Immature natural killer cell (primary cell): ENCODE measurements around the gene MZT2B. TPM values are rescaled to one million over a fixed set of nuclear protein-coding genes. Genes with fewer than 3 reads are reported as not detected.
"Not testable (repeated sequence)": the region's sequence is repeated elsewhere in the genome, so short reads cannot be mapped to it uniquely, and the experiment has no call there.

Experiments
- DNase-seq, 3 donors: peaks; one replicate each; pipeline ENCODE4 v3.0.0; 2022; ENCODE audit warnings: mixed read lengths in 1 of 3
- H3K27ac Mint-ChIP-seq, 6 donors: one replicate each; pipeline ENCODE4 v1.8.0; 2020; ENCODE audit warnings: mixed read lengths in 6 of 6, mild to moderate bottlenecking in 5 of 6, inconsistent platforms in 4 of 6, moderate library complexity in 3 of 6
- H3K27me3 Mint-ChIP-seq, 3 donors: one replicate each; pipeline ENCODE4 v1.8.0; 2020 to 2021; ENCODE audit warnings: low read depth in 3 of 3, mild to moderate bottlenecking in 3 of 3, mixed read lengths in 3 of 3, moderate library complexity in 3 of 3, inconsistent platforms in 1 of 3
- H3K36me3 Mint-ChIP-seq, 3 donors: one replicate each; pipeline ENCODE4 v1.8.0; 2020; ENCODE audit warnings: mixed read lengths in 3 of 3, inconsistent platforms in 2 of 3, mild to moderate bottlenecking in 2 of 3
- H3K4me1 Mint-ChIP-seq, 2 donors: one replicate each; pipeline ENCODE4 v1.8.0; 2020; ENCODE audit warnings: inconsistent platforms in 2 of 2, mild to moderate bottlenecking in 2 of 2, mixed read lengths in 2 of 2, moderate library complexity in 1 of 2
- H3K4me3 Mint-ChIP-seq, 5 donors: one replicate each; pipeline ENCODE4 v1.8.0; 2020; ENCODE audit warnings: mild to moderate bottlenecking in 5 of 5, mixed read lengths in 5 of 5, inconsistent platforms in 3 of 5, moderate library complexity in 3 of 5
- H3K9me3 Mint-ChIP-seq, 6 donors: one replicate each; pipeline ENCODE4 v1.8.0; 2020; ENCODE audit warnings: mild to moderate bottlenecking in 6 of 6, mixed read lengths in 6 of 6, inconsistent platforms in 4 of 6, moderate library complexity in 3 of 6
- polyA plus RNA-seq, 3 donors: library from polyadenylated mRNA; unstranded; fragments of 300-500 nt; fragmentation: Illumina TruSeq; gene quantifications; one replicate each; pipeline ENCODE4 v1.2.3, GENCODE V29; 2021

MZT2B gene
- polyA plus RNA-seq, 3 donors from 2014 or later = 183 to 199 (median 189) TPM

DNA sequence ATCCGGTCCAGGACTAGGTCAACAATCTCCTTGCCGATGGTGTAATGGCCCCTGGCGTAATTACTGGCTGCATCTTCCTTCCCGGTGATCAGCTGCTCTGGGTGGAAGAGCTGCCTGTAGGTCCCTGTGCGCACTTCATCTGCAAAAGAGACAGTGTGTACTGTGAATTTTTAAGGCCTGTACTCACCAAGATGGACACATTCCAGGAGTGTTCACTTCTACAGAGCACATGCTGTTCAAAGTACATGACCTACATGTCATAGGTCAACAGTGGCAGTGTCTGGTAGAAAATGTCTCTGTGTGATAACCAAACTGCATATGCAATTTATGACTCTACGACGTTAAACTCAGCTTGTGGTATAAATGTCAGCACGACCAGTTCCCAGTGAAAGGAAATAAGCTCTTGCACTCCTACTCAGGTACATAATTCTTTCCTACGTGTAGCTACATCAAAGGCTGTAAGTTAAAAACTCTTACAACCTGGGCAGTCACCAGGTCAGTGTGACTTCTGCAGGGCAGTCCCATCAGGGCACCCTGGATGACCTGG is 13.1 kb downstream of the MZT2B start:
- H3K4me1 Mint-ChIP-seq, H3K27me3 Mint-ChIP-seq: not testable (repeated sequence)

DNA sequence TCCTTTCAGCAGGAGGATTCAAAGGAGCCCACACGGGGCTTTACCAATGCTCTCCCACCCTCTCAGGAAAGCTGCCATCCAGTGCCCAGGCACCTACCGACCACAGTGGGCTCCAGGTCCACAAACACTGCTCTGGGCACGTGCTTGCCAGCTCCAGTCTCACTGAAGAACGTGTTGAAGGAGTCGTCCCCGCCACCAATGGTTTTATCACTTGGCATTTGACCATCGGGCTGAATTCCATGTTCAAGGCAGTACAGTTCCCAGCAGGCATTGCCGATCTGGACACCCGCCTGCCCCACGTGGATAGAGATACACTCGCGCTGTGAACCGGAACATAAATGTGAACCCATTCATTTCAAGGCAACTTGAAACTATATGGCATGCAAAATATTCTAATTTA is 14.0 kb downstream of the MZT2B start:
- H3K27ac Mint-ChIP-seq, H3K9me3 Mint-ChIP-seq, H3K4me3 Mint-ChIP-seq, DNase-seq, H3K27me3 Mint-ChIP-seq, H3K4me1 Mint-ChIP-seq, H3K36me3 Mint-ChIP-seq: not testable (repeated sequence)

More for the DNA sequence above, 13.1 kb downstream of the MZT2B start:
- DNase-seq, H3K27ac Mint-ChIP-seq, H3K9me3 Mint-ChIP-seq, H3K36me3 Mint-ChIP-seq, H3K4me3 Mint-ChIP-seq: not testable (repeated sequence)

DNA sequence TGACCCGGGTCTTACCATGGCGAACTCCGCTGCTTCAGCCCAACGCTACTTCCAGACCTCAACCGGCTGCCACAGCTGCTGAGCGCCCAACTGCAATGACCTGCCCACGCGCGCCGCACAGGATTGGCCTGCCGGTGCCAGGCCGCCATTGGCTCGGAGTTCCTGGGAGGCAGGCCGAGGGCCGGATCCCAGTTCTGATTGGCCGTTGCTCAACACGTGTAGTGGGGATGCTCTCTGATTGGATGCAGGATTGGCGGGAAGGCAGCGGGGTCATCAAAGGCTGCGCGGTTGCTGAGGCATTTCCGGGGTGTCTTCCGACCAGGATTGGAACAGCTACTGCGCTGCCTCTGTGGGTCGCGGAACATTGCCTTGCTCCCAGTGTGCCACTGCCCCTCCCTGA is 16.3 kb downstream of the MZT2B start, which contains the start of gene TUBA3E:
TUBA3E (minus strand) TSS at position 97 of the 400 bp plus-strand sequence; CDS start at position 18, 79 bp downstream.
- no peaks in the 10 kb centered on the region for H3K9me3 Mint-ChIP-seq
- no peak within 1 kb of the TSS for H3K27ac Mint-ChIP-seq

DNA sequence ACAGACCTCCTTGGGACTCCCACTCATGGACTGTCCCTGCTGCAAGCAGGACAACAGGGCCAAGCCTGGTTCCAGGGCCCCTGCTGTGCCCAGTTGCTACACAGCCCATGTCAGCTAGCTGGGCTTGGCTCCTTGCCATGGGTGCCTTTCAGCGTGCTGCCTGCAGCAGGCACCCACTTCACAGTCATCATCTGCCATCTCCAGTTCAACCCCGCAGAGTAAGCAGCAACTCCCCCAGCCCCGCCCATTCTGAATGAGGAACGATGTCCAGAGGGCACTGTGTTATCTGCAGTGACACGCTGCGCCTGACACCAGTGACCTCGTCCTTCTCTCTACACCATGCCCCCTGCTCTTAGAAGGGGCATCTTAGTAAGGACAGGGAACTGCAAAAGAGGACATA is 20.5 kb downstream of the MZT2B start:
- H3K9me3 Mint-ChIP-seq, DNase-seq, H3K27ac Mint-ChIP-seq, H3K4me3 Mint-ChIP-seq, H3K36me3 Mint-ChIP-seq, H3K4me1 Mint-ChIP-seq, H3K27me3 Mint-ChIP-seq: not testable (repeated sequence)

More for the DNA sequence above, 16.3 kb downstream of the MZT2B start, which contains the start of gene TUBA3E:
- DNase-seq = no peak
- no peaks in the 10 kb centered on the region for H3K36me3 Mint-ChIP-seq
- no peak within 1 kb of the TSS for H3K4me3 Mint-ChIP-seq
- no peaks in the 10 kb centered on the region for H3K4me1 Mint-ChIP-seq
- H3K27me3 Mint-ChIP-seq = peaks cover 0 to 5% (median 0%) of the 10 kb centered on the region in 3 donors

DNA sequence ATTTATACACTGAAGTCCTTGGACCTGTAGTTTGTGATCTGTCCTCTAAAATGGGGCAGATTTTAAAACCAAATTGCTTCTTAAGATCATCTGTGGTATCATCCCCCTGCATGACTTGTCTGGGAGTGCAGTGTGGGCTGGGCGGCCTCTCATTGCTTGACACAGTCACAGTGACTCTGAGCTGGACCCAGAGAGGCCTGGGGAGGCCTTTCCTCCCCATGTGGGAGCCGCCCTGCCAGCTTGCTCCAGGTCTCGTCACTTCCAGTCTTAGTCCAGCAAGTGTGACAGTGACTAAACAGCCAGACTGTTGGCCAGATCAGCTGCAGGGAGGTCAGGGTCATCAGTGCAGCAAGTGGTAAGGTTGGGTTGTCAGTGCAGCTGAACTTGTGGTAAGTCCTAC is 21.1 kb downstream of the MZT2B start:
- DNase-seq, H3K27me3 Mint-ChIP-seq, H3K4me3 Mint-ChIP-seq, H3K27ac Mint-ChIP-seq, H3K36me3 Mint-ChIP-seq, H3K9me3 Mint-ChIP-seq, H3K4me1 Mint-ChIP-seq: not testable (repeated sequence)

DNA sequence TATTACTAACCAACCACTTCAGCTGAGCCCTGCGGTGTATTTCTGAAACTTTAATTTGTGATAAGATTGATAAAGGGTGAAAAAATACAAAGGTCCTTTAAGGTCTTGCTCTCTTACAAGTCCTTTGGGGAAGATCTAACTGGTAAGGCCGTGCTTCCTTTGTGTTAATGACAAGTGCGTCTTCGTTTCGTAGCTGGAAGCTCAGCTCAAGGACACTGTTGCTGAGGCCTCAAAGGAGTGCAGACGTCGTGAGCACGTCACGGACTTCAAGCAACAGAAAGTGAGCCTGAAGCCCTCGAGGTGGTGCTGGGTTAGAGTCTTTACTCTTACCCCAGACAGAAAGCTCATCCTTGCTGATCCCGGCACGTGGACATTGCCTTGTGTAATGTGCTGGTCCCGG is 25.0 kb downstream of the MZT2B start:
- not testable (repeated sequence) for H3K4me3 Mint-ChIP-seq, H3K27me3 Mint-ChIP-seq, H3K9me3 Mint-ChIP-seq

DNA sequence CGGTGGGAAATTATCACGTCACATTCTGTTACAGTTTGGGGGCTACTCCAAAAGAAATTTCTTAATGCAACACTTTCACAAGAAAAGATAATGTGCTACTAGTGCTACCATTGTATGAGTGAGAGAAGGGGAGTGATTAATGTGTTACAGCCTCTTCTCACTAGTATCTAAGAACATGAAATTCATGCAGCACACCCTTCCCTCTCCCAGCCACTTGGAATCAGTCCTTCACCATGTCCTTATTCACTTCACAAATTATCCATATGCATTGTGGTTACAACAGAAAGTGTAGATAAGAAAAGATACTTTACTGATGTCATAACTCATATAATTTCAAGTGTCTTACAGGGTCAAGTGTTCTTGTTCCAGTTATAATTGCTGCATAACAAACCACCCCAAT is 37.1 kb downstream of the MZT2B start:
- not testable (repeated sequence) for H3K27me3 Mint-ChIP-seq, H3K4me1 Mint-ChIP-seq, H3K9me3 Mint-ChIP-seq, H3K4me3 Mint-ChIP-seq, H3K27ac Mint-ChIP-seq, H3K36me3 Mint-ChIP-seq, DNase-seq

More for the DNA sequence above, 25.0 kb downstream of the MZT2B start:
- not testable (repeated sequence) for H3K36me3 Mint-ChIP-seq, H3K27ac Mint-ChIP-seq, DNase-seq, H3K4me1 Mint-ChIP-seq

DNA sequence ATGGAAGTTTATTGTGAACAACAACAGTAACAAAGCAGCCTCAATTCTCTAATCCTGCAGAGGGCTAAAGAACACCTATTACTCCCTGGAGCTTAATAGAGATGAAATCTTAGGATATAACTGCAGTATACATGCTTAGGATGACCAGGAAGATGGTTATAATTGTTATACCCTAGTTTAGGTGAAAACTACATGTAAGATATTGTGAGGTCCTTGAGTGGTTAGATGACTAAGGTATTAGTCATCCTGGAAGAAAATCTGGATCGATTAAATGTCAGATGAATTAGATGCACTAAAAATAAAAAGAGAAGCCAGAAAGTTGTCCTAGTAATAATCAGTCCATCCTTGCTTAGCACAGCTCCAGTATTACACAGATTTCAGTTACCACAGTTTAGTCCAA is 38.4 kb downstream of the MZT2B start:
- H3K36me3 Mint-ChIP-seq, DNase-seq: not testable (repeated sequence)

DNA sequence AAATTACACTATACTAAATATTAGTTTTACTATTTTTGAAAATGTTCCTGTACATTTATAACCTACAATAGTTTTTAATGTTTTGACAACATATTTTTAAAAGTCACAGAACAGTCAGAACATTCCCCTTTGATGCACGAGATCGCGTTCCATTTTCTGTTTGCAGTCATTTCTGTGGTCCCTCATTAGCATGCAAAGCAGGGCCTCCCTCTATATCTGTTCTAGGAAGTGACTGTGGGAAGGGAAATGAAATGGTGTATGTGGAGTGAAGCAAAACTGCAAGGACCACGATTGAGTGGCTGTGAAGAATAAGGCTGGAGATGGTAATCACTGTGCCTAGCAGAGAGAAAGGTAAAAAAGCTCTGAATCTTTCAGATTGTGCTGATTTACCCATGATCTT is 40.5 kb downstream of the MZT2B start:
- H3K36me3 Mint-ChIP-seq, DNase-seq, H3K4me1 Mint-ChIP-seq, H3K9me3 Mint-ChIP-seq, H3K4me3 Mint-ChIP-seq, H3K27ac Mint-ChIP-seq: not testable (repeated sequence)
- H3K27me3 Mint-ChIP-seq = peaks cover 0 to 10% (median 2%) of the 10 kb centered on the region in 3 donors

More for the DNA sequence above, 38.4 kb downstream of the MZT2B start:
- not testable (repeated sequence) for H3K4me1 Mint-ChIP-seq, H3K4me3 Mint-ChIP-seq, H3K27ac Mint-ChIP-seq, H3K27me3 Mint-ChIP-seq, H3K9me3 Mint-ChIP-seq

DNA sequence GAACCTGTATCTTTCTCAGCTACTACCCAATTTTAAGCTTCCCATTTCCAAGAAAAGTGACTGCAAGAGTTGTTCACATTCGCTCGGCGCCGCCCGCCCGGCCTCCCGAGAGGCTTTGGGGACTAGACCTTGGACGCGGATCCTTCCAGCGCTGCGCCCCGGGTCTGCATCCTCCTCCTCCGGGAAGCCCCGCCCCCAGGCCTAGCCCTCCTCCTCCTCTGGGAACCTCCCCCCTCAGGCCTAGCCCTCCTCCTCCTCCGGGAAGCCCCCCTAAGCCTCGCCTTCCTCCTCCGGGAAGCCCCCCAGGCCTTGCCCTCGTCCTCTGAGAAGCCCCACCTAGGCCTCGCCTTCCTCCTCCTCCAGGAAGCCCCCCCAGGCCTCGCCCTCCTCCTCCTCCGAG is 45.9 kb downstream of the MZT2B start:
- not testable (repeated sequence) for H3K4me3 Mint-ChIP-seq, H3K27ac Mint-ChIP-seq, DNase-seq, H3K27me3 Mint-ChIP-seq, H3K36me3 Mint-ChIP-seq, H3K4me1 Mint-ChIP-seq, H3K9me3 Mint-ChIP-seq

DNA sequence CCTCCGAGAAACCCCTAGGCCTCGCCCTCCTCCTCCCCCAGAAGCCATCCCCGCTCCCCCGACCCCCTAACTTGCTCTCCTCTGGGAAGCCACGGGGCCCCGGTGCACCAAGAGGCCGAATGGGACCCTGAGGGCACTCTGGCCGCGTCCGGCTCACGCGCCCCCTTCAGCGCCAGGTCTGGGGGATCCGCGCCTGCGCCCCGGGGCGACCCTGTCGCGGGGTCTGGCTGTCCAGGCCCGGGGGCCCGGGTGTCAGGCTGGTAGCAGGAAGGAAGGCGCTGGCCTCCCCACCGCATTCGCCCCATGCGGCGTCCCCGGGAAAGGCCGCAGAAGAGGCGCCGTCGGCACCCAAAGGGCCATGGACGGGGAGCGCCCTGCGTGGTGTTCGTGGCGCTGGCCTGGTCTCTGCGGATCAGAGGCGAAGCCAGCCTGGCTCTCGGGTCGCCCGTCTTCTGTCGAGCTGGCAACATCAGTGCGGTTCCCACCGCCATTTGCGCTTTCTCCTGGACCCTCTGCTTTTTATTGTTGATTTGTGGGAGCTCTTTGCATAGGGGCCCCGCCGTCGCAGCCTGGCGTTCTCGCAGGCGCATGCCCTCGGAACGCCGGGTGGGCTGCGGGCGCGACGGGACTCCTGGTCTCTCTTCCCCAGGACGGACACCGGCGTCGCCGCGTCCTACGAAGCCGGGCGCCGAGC is 46.6 kb downstream of the MZT2B start:
- not testable (repeated sequence) for H3K9me3 Mint-ChIP-seq, H3K36me3 Mint-ChIP-seq, H3K4me3 Mint-ChIP-seq, H3K27ac Mint-ChIP-seq, H3K4me1 Mint-ChIP-seq, DNase-seq, H3K27me3 Mint-ChIP-seq

DNA sequence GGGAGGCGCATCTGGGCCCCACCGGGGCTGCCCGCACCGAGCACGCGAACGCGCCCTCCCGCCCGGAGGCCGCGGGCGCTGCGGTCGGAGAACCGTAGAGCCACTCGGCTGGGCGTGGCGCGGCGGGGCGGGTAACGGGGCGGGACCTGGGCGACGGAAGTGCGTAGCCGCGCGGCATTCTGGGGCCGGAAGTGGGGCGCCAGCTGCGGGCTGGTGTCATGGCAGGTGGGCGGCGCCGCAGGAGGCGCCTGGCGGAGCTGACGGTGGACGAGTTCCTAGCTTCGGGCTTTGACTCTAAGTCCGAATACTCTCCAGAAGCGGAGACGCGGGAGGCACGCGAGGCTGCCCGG is 47.1 kb downstream of the MZT2B start:
- H3K4me1 Mint-ChIP-seq, H3K27ac Mint-ChIP-seq, H3K9me3 Mint-ChIP-seq, H3K27me3 Mint-ChIP-seq, H3K36me3 Mint-ChIP-seq: not testable (repeated sequence)
- peak; percentile 16 to 50 (median 31) for DNase-seq
- peak overlapping the region in 2 of 5 donors; percentile 33 to 56 for H3K4me3 Mint-ChIP-seq

DNA sequence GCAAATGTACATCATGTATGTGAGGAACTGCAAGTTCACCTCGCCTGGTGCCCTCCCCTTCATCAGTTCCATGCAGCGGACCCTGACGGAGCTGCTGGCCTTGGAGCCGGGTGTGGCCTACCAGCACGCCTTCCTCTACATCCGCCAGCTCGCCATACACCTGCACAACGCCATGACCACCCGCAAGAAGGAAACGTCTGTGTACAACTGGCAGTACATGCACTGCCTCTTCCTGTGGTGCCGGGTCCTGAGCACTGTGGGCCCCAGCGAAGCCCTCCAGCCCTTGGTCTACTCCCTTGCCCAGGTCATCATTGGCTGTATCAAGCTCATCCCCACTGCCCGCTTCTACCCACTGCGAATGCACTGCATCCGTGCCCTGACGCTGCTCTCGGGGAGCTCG is 48.3 kb downstream of the MZT2B start:
- not testable (repeated sequence) for H3K4me1 Mint-ChIP-seq, H3K9me3 Mint-ChIP-seq, H3K36me3 Mint-ChIP-seq, DNase-seq, H3K27me3 Mint-ChIP-seq, H3K27ac Mint-ChIP-seq
- H3K4me3 Mint-ChIP-seq = peak overlapping the region in 1 of 5 donors; percentile 33

DNA sequence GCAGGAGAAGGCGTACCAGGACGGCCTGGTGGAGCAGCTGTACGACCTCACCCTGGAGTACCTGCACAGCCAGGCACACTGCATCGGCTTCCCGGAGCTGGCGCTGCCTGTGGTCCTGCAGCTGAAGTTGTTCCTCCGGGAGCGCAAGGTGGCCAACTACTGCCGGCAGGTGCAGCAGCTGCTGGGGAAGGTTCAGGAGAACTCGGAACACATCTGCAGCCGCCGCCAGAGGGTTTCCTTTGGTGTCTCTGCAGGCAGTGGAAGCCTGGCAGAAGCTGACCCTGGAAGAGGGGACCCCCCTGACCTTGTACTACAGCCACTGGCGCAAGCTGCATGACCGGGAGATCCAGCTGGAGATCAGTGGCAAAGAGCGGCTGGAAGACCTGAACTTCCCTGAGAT is 48.8 kb downstream of the MZT2B start:
- not testable (repeated sequence) for H3K4me3 Mint-ChIP-seq, DNase-seq

DNA sequence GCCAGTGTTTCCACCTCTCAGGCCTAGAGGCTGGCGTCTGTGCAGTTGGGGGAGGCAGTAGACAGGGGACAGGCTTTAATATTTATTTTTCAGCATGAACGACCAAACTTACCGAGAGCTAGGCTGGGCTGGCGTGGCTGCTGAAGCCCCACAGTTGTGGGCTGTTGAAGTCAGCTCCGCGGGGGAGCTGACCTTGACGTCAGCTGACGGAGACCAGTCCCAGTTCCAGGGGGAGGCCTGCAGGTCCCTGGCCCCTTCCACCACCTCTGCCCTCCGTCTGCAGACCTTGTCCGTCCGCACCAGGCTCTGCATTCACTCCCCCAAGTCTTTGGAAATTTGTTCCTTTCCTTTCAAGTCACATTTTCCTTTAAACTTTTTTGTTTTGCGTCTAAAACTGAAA is 49.6 kb downstream of the MZT2B start:
- H3K36me3 Mint-ChIP-seq = no peaks in the 10 kb centered on the region
- H3K27ac Mint-ChIP-seq = no peak overlapping the region
- no peak for DNase-seq
- H3K4me3 Mint-ChIP-seq = no peak overlapping the region
- H3K4me1 Mint-ChIP-seq = no peaks in the 10 kb centered on the region
- peaks cover 0 to 8% (median 3%) of the 10 kb centered on the region in 3 donors for H3K27me3 Mint-ChIP-seq
- peaks cover 0 to 5% (median 2%) of the 10 kb centered on the region in 6 donors for H3K9me3 Mint-ChIP-seq

More for the DNA sequence above, 48.8 kb downstream of the MZT2B start:
- not testable (repeated sequence) for H3K4me1 Mint-ChIP-seq, H3K9me3 Mint-ChIP-seq, H3K27me3 Mint-ChIP-seq, H3K27ac Mint-ChIP-seq, H3K36me3 Mint-ChIP-seq
